Activated CD8-positive, alpha-beta T cell treated with anti-CD3 and anti-CD28 coated beads for 36 hours (primary cell): ENCODE data around the gene MICAL2. TPM values are rescaled to one million over a fixed set of nuclear protein-coding genes. Genes with fewer than 3 reads are reported as not detected.

ENCODE experiments used
- ATAC-seq: fragments of 200-7000 bp; cut with Tn5 transposase; one replicate; pipeline ENCODE4 v1.10.0; 2021; ENCODE audit warnings: mild to moderate bottlenecking, moderate library complexity
- CTCF ChIA-PET: fragments of 350-600 bp; sonication (Branson Sonifier 250); formaldehyde crosslinking; loops from one replicate; lab custom pipeline; 2021; ENCODE audit warnings: antibody characterized with exemption; lab: Charles Lee
- POLR2A ChIA-PET: fragments of 350-600 bp; sonication (Branson Sonifier 250); formaldehyde crosslinking; loops from one replicate; lab custom pipeline; 2021; ENCODE audit warnings: antibody characterized with exemption; lab: Charles Lee
- DNase-seq: peaks from one replicate; pipeline ENCODE4 v3.0.0-alpha.2; 2020
- H3K27ac Mint-ChIP-seq: one replicate; pipeline ENCODE4 v1.8.0; 2021; ENCODE audit warnings: mild to moderate bottlenecking, mixed read lengths
- H3K27me3 Mint-ChIP-seq: one replicate; pipeline ENCODE4 v1.8.0; 2021; ENCODE audit warnings: mixed read lengths
- H3K36me3 Mint-ChIP-seq: one replicate; pipeline ENCODE4 v1.8.0; 2021; ENCODE audit warnings: low read depth, mixed read lengths
- H3K4me1 Mint-ChIP-seq: one replicate; pipeline ENCODE4 v1.8.0; 2021; ENCODE audit warnings: low read depth, mixed read lengths
- H3K4me3 Mint-ChIP-seq: one replicate; pipeline ENCODE4 v1.8.0; 2021; ENCODE audit warnings: mild to moderate bottlenecking, moderate library complexity, mixed read lengths
- H3K9me3 Mint-ChIP-seq: one replicate; pipeline ENCODE4 v1.8.0; 2021; ENCODE audit warnings: mixed read lengths
- intact Hi-C: fragments of 100-400 bp; cut with micrococcal nuclease; formaldehyde crosslinking; loops from one replicate; pipeline ENCODE4 v1.10.0; 2022
- total RNA-seq, 2 experiments: library from RNA; stranded (reverse); gene quantifications; one replicate each; pipeline ENCODE4 v1.2.3, GENCODE V29; 2021
- TF ChIP-seq, protein P1 (sequence below): fragments of 200-600 bp; IDR thresholded peaks from one replicate; pipeline ENCODE4 v1.8.0; 2022; ENCODE audit warnings: antibody characterized with exemption, mild to moderate bottlenecking

MICAL2 gene
- total RNA-seq, 2 experiments from 2014 or later, result 99.8 to 105 TPM

DNA sequence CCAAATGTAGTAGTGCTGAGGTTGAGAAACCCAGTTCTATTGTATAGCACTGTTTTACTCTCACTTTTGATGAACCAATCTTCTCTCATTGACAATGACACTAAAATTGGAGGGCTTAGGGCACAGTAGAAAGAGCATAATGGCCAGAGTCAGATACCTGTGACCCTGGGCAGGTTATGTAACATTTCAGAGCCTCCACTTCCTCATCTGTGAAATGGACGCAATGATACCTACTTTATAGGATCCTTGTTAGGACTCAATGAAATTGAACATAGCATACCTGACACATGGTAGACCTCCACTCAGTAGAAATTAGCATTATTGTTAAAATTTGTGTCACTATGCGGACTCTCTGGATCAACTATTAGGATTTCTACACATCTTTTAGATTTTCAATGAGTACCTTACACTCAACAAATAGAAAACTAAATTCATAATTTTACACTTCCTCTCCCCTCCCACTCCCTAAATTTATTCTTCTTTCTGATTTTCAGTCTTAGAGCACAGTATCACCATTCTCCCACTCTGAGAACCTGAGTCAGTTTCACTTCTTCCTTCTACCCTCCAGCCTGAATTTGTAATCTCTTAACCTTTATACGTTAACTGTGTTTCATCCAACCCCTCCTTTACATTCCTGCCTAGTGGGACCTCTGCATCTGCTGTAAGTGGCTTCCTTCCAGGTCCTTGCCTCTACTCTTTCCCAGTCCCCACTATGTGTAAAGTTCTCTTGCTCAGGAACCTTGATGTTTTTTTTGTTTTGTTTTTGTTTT lies 78.3 kb downstream of the MICAL2 start:
- no peaks in the 10 kb centered on the region for H3K27me3 Mint-ChIP-seq
- H3K4me1 Mint-ChIP-seq, result peaks cover 49% of the 10 kb centered on the region
- H3K4me3 Mint-ChIP-seq, result peak overlapping the region; percentile 4
- H3K27ac Mint-ChIP-seq, result peak overlapping the region; percentile 85
- ChIA-PET CTCF (interaction anchor here (0.9 to 2.0 kb wide), 4 partner anchors 10 to 48 kb away, joined by 3 to 9 read pairs (median 6); no protein-coding TSS in a partner anchor), POLR2A (interaction anchor here (0.7 to 1.4 kb wide), 7 partner anchors 9 to 55 kb away, joined by 3 to 5 read pairs (median 3); no protein-coding TSS in a partner anchor)
- H3K36me3 Mint-ChIP-seq, result peaks cover 13% of the 10 kb centered on the region
- intact Hi-C loops, result no loop called here
- H3K9me3 Mint-ChIP-seq, result no peaks in the 10 kb centered on the region
- peak; percentile 53 for ATAC-seq
- TF ChIP-seq, protein P1, sequence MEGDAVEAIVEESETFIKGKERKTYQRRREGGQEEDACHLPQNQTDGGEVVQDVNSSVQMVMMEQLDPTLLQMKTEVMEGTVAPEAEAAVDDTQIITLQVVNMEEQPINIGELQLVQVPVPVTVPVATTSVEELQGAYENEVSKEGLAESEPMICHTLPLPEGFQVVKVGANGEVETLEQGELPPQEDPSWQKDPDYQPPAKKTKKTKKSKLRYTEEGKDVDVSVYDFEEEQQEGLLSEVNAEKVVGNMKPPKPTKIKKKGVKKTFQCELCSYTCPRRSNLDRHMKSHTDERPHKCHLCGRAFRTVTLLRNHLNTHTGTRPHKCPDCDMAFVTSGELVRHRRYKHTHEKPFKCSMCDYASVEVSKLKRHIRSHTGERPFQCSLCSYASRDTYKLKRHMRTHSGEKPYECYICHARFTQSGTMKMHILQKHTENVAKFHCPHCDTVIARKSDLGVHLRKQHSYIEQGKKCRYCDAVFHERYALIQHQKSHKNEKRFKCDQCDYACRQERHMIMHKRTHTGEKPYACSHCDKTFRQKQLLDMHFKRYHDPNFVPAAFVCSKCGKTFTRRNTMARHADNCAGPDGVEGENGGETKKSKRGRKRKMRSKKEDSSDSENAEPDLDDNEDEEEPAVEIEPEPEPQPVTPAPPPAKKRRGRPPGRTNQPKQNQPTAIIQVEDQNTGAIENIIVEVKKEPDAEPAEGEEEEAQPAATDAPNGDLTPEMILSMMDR, result no peak
- no peak for DNase-seq

DNA sequence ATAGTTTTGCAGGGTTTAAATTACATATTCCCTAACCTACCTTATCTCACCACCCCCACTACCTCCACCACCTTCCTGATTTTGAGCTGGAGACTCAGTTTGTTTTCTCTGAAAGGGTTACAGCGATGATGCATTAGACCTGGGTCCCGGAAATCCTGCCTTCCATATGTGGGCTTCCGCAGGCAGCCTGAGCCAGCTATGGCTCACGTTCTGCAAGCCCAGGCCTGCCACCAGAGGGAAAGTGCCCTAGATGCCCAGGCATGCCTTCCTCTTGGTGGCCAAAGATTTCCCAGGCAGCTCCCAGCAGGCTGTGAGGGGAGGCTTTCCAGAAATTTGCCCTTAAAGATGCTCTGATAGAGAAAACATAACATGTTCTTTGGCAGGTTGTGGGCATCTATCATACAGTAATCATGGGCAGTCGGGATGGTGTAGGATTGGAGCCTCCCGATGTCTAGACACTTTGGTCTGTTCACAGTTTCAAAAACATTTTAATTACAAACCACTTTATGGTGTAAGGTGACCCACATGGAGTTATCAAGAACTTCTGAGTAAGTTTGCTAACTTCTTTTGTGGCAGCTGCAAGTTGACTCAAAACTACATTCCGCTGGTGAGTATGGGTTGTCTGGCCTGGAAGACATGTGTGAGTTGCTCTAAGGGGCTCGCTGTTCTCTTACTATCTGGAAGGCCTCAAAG lies 79.3 kb downstream of the MICAL2 start:
- peak; percentile 55 for ATAC-seq
- H3K4me3 Mint-ChIP-seq, result peak overlapping the region; percentile 9
- H3K4me1 Mint-ChIP-seq, result peaks cover 56% of the 10 kb centered on the region
- no peaks in the 10 kb centered on the region for H3K27me3 Mint-ChIP-seq
- peak; percentile 42 for DNase-seq
- ChIA-PET POLR2A (interaction anchor here (0.6 to 1.4 kb wide), 8 partner anchors 9 to 49 kb away, joined by 3 to 5 read pairs (median 3); no protein-coding TSS in a partner anchor), CTCF (interaction anchor here (0.9 to 2.0 kb wide), 5 partner anchors 18 to 99 kb away, joined by 3 to 9 read pairs (median 4); no protein-coding TSS in a partner anchor)
- H3K36me3 Mint-ChIP-seq, result peaks cover 13% of the 10 kb centered on the region
- TF ChIP-seq, protein P1, result no peak
- intact Hi-C loops, result no loop called here
- H3K27ac Mint-ChIP-seq, result peak overlapping the region; percentile 85
- H3K9me3 Mint-ChIP-seq, result no peaks in the 10 kb centered on the region

DNA sequence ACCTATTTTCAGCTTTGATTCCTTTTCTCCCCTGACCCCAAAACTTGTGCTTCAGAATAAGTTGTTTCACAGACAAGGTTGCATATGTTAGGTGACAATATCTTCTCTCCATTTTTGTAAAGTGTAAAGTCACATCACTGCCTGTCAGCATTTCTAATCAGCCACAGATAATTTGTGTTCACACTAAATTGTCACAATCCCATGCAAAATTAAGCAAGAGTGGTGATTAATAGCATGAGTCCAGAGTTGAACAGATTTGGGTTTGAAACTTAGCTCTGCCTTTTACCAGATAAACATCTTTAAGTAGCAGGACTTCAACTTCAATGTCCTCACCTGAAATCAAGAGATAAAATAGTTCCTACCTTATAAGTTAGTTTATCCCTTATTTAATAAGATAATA lies 80.1 kb downstream of the MICAL2 start:
- ChIA-PET POLR2A (interaction anchor here (0.8 to 1.4 kb wide), 6 partner anchors 14 to 34 kb away, joined by 3 to 5 read pairs (median 3); no protein-coding TSS in a partner anchor), CTCF (interaction anchor here (0.8 to 2.0 kb wide), 6 partner anchors 9 to 98 kb away, joined by 3 to 9 read pairs (median 3); no protein-coding TSS in a partner anchor)
- Mint-ChIP-seq H3K9me3 (no peaks in the 10 kb centered on the region), H3K27ac (peak overlapping the region; percentile 85), H3K4me3 (peak overlapping the region; percentile 26), H3K36me3 (peaks cover 13% of the 10 kb centered on the region), H3K27me3 (no peaks in the 10 kb centered on the region), H3K4me1 (peaks cover 62% of the 10 kb centered on the region)
- ATAC-seq, result no peak
- intact Hi-C loops, result no loop called here
- no peak for DNase-seq
- TF ChIP-seq, protein P1, result no peak

DNA sequence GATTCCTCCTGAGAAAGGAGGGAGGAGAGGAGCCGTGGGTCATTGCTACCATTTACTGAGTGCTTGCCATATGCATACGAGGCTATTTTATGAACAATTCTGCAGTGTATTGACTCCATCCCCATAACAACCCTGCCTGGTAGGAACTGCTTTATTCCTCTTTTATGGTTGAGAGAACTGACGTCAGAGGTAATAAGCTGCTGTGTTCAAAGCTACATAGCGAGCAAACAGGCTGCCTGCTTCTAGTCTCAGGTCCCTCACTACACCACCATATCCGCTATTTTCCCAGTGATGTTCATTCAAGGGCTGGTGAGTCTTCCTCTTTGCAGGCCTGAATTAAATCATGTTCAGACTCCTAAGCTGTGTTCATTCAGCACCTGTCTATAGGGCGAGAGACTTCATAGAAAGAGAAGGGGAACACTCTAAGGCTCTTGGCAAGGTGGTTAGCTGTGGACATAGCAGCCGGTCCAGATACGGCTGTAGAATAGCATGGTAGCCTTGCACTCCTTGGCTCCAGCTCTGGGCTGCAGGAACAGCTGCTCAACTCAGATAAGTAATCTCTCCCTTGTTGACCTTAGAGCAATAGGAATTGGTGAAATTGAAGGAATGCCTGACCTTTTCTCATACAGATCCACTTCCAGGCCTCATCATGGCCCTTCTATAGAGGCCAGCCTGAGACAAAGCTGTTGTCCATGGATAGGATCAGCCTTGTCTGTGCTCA lies 82.6 kb downstream of the MICAL2 start:
- H3K4me1 Mint-ChIP-seq, result peaks cover 75% of the 10 kb centered on the region
- DNase-seq (no peak), ATAC-seq (no peak)
- H3K36me3 Mint-ChIP-seq, result peaks cover 33% of the 10 kb centered on the region
- ChIA-PET CTCF (interaction anchor here (1.4 to 2.0 kb wide), 2 partner anchors 9 to 43 kb away, joined by 4 to 8 read pairs; no protein-coding TSS in a partner anchor), POLR2A (interaction anchor here (0.8 to 3.2 kb wide), 7 partner anchors 9 to 348 kb away, joined by 3 to 17 read pairs (median 4); no protein-coding TSS in a partner anchor)
- no peak overlapping the region for H3K4me3 Mint-ChIP-seq
- peak overlapping the region; percentile 30 for H3K27ac Mint-ChIP-seq
- no peaks in the 10 kb centered on the region for H3K9me3 Mint-ChIP-seq
- TF ChIP-seq, protein P1, result no peak
- intact Hi-C loops, result no loop called here
- H3K27me3 Mint-ChIP-seq, result no peaks in the 10 kb centered on the region
